GM06990 (cell line): ENCODE results near the gene SYCP2.

Source experiments
- DNase-seq: peaks from one replicate; pipeline ENCODE4 v3.0.0-alpha.2; 2011; ENCODE audit not compliant: insufficient read length; ENCODE audit errors: extremely low read depth
- H3K27me3 ChIP-seq: replicated peaks from 2 replicates; pipeline ENCODE4 v1.6.0; 2011; ENCODE audit warnings: low read length; ENCODE audit not compliant: control insufficient read depth, insufficient read depth
- H3K36me3 ChIP-seq: 2 replicates; pipeline ENCODE4 v1.5.1; 2011; ENCODE audit warnings: low read length; ENCODE audit not compliant: control insufficient read depth, insufficient read depth
- H3K4me3 ChIP-seq: replicated peaks from 2 replicates; pipeline ENCODE4 v1.5.1; 2011; ENCODE audit warnings: low read depth, mild to moderate bottlenecking, control low read depth, low read length
- TF ChIP-seq, protein P1 (sequence below): IDR thresholded peaks from 2 replicates; pipeline ENCODE4 v1.5.1; 2011; ENCODE audit warnings: low read length, control low read depth, mild to moderate bottlenecking, inconsistent platforms; ENCODE audit not compliant: insufficient read depth, poor library complexity, severe bottlenecking

SYCP2 gene

DNA sequence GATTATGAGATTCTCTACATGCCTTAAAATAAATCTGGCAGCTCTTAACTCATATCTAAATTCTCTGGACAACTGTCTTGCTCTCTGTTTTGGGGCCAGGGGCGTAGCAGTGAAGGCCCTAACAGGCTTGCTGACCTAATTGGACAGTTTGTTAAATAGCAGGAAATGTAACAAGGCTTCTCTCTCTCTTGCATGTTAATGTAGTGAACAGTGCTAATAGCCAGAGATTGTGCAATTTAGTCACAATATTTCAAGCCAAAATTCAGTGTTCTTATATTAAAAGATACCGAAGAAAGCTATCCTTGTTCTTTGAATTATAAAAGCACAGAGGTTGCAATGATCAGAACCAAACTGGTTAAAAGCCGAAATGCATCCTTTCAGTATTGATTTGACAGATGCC is 3.7 kb upstream of the SYCP2 start:
- TF ChIP-seq, protein P1, sequence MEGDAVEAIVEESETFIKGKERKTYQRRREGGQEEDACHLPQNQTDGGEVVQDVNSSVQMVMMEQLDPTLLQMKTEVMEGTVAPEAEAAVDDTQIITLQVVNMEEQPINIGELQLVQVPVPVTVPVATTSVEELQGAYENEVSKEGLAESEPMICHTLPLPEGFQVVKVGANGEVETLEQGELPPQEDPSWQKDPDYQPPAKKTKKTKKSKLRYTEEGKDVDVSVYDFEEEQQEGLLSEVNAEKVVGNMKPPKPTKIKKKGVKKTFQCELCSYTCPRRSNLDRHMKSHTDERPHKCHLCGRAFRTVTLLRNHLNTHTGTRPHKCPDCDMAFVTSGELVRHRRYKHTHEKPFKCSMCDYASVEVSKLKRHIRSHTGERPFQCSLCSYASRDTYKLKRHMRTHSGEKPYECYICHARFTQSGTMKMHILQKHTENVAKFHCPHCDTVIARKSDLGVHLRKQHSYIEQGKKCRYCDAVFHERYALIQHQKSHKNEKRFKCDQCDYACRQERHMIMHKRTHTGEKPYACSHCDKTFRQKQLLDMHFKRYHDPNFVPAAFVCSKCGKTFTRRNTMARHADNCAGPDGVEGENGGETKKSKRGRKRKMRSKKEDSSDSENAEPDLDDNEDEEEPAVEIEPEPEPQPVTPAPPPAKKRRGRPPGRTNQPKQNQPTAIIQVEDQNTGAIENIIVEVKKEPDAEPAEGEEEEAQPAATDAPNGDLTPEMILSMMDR, result no peak
- no peaks in the 10 kb centered on the region for H3K27me3 ChIP-seq
- no peak for DNase-seq
- no peaks in the 10 kb centered on the region for H3K36me3 ChIP-seq
- H3K4me3 ChIP-seq, result no peak overlapping the region

DNA sequence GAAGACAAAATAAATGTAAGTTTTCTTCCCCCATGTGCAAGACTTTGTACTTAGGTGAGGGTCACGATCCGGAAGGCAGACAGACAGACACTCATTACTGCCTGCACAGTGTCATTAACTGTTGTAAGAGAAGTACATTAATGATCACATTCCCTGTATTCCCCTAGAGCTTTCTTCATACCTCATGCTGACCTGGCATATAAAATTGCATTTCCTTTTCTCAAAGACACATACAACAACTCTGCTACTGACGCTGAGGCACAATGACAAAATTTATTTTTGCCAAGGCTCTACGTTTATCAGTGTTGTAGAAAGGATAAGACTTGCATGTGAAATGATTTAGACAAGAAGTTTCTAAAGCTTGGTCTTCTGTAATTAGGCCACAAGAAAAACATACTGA is 3.0 kb upstream of the SYCP2 start:
- H3K36me3 ChIP-seq, result no peaks in the 10 kb centered on the region
- no peaks in the 10 kb centered on the region for H3K27me3 ChIP-seq
- TF ChIP-seq, protein P1, result no peak
- no peak for DNase-seq
- no peak overlapping the region for H3K4me3 ChIP-seq

DNA sequence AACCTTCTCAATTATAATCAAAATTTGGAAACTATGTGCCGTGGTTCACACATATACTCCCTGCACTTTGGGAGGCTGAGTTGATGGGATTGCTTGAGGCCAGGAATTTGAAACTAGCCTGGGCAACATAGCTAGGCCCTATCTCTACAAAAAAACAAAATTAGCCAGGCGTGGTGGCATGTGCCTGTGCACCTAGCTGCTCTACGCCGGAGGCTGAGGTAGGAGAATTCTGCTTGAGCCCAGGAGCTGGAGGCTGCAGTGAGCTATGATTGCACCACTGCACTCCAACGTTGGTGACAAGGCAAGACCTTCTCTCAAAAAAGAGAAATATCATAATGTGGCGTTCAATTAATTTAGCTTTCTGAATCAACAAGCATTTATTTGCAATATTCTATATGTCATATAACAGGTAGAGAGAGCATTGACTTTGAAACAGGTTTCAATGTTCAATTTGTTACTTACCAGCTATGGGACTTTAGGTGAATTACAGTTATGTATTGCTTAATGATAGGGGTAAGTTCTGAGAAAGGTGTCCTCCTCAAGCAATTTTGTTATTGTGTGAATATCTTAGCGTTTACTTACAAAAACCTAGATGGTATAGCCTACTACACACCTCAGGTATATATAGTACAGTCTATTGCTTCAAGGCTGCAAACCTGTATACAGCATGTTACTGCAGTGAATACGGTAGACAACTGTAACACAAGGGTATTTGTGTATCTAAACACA is 2.2 kb upstream of the SYCP2 start:
- Histone ChIP-seq H3K4me3 (no peak overlapping the region), H3K27me3 (no peaks in the 10 kb centered on the region), H3K36me3 (no peaks in the 10 kb centered on the region)
- TF ChIP-seq, protein P1, result no peak
- DNase-seq, result no peak

DNA sequence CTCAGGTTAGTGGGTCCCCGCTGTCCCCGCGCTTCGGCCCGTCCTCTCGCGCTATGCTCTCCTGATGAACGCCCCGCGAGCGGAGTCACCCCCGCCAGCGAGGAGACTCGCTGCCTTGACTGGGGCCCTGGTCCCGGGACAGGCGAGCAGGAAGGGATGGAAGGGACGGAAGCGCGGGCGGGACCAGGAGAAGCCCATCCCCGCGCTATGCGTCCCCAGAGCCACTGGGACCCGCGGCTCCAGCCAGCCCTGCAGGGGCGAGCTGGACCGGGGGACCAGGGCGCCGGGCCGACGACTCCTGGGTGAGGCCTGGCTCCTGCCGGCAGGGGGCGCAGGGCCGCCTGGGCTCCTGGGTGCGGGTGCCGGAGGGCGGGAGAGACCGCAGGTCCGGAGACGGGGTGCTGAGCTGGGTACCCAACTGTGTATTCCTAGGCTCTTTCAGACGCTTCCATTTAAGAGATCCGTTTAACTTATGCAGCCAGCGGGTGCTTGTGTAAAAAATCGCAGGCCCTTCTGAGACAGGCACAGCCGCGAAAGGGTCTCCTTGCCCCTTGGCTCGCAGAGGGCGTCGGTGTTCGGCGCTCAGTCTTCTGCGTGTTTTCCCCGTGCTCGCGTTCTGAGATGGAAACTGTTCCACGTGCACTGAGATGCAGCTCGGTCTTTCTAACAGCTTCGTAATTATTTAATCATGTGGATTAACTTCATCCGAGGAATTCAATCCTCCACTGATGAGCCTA is 580 bp upstream of the SYCP2 start:
- no peaks in the 10 kb centered on the region for H3K27me3 ChIP-seq
- DNase-seq, result peak; percentile 71
- no peaks in the 10 kb centered on the region for H3K36me3 ChIP-seq
- TF ChIP-seq, protein P1, result peak; percentile 40
- H3K4me3 ChIP-seq, result no peak overlapping the region; the same call in 1 of the 2 replicates

GRCh38 chr20:59932616-59933295 is 681 bp downstream of the SYCP2 start:
- TF ChIP-seq, protein P1, result no peak
- Histone ChIP-seq H3K27me3 (no peaks in the 10 kb centered on the region), H3K36me3 (no peaks in the 10 kb centered on the region), H3K4me3 (no peak overlapping the region)
- no peak for DNase-seq
